WTC11 (cell line): ENCODE data around the gene RUNX1.

ENCODE experiments used
- CTCF ChIP-seq: fragments of 200-600 bp; IDR thresholded peaks from 2 replicates; pipeline ENCODE4 v1.8.0; 2022; ENCODE audit warnings: antibody characterized with exemption
- ELF4 ChIP-seq: sonication (generic); formaldehyde crosslinking; IDR thresholded peaks from 2 replicates; pipeline ENCODE4 v1.8.1; 2022; ENCODE audit warnings: low read depth, mild to moderate bottlenecking, moderate library complexity, missing genetic modification reagents
- ERG ChIP-seq: fragments of 250-450 bp; sonication (Bioruptor Pico); IDR thresholded peaks from 2 replicates; pipeline ENCODE4 v1.8.0; 2021; ENCODE audit warnings: mild to moderate bottlenecking
- IRF2 ChIP-seq: sonication (generic); formaldehyde crosslinking; IDR thresholded peaks from 2 replicates; pipeline ENCODE4 v1.8.0; 2022; ENCODE audit warnings: low read depth, missing genetic modification reagents, borderline replicate concordance
- KAT7 ChIP-seq: sonication (generic); formaldehyde crosslinking; IDR thresholded peaks from 2 replicates; pipeline ENCODE4 v1.8.1; 2023; ENCODE audit warnings: missing genetic modification reagents, mild to moderate bottlenecking, borderline replicate concordance
- MLX ChIP-seq: sonication (generic); formaldehyde crosslinking; IDR thresholded peaks from 2 replicates; pipeline ENCODE4 v1.8.1; 2023; ENCODE audit warnings: mild to moderate bottlenecking, missing genetic modification reagents, moderate library complexity
- MXD4 ChIP-seq: fragments of 250-450 bp; sonication (Bioruptor Pico); IDR thresholded peaks from 2 replicates; pipeline ENCODE4 v1.8.0; 2021; ENCODE audit warnings: mild to moderate bottlenecking, moderate library complexity, borderline replicate concordance
- RELA ChIP-seq: sonication (generic); formaldehyde crosslinking; IDR thresholded peaks from 2 replicates; pipeline ENCODE4 v1.8.1; 2022; ENCODE audit warnings: missing genetic modification reagents, mild to moderate bottlenecking, borderline replicate concordance
- TCF7 ChIP-seq: sonication (generic); formaldehyde crosslinking; IDR thresholded peaks from 2 replicates; pipeline ENCODE4 v1.8.0; 2022; ENCODE audit warnings: mild to moderate bottlenecking, low read depth, missing genetic modification reagents, moderate library complexity
- USF1 ChIP-seq: sonication (generic); formaldehyde crosslinking; IDR thresholded peaks from 2 replicates; pipeline ENCODE4 v1.8.0; 2022; ENCODE audit warnings: mild to moderate bottlenecking, missing genetic modification reagents
- ZNF121 ChIP-seq: sonication (generic); formaldehyde crosslinking; IDR thresholded peaks from 2 replicates; pipeline ENCODE4 v1.8.0; 2023; ENCODE audit warnings: missing genetic modification reagents
- ZNF232 ChIP-seq: sonication (generic); formaldehyde crosslinking; IDR thresholded peaks from 2 replicates; pipeline ENCODE4 v1.8.0; 2022; ENCODE audit warnings: mild to moderate bottlenecking, missing genetic modification reagents

GRCh38 chr21:34998176-34998575 is 50.9 kb downstream of the RUNX1 start:
- TF ChIP-seq TCF7 (CRISPR knock-in tag), result no peak
- TF ChIP-seq ERG (CRISPR knock-in tag), result no peak
- no peak for TF ChIP-seq MLX
- no peak for TF ChIP-seq ZNF121 (CRISPR knock-in tag)
- TF ChIP-seq KAT7, result no peak
- TF ChIP-seq CTCF, result no peak
- no peak for TF ChIP-seq IRF2 (CRISPR knock-in tag)
- no peak for TF ChIP-seq MXD4
- no peak for TF ChIP-seq RELA
- no peak for TF ChIP-seq ZNF232
- no peak for TF ChIP-seq ELF4
- no peak for TF ChIP-seq USF1 (CRISPR knock-in tag)
